Glutamatergic neuron (in vitro differentiated cells): ENCODE measurements around the gene MIEN1. TPM values are rescaled to one million over a fixed set of nuclear protein-coding genes. Genes with fewer than 3 reads are reported as not detected.

ENCODE experiments used
- DNase-seq: peaks from one replicate; pipeline ENCODE4 v3.0.0; 2022
- H3K27ac Mint-ChIP-seq: one replicate; pipeline ENCODE4 v1.8.0; 2020; ENCODE audit warnings: mild to moderate bottlenecking, mixed read lengths, inconsistent platforms; ENCODE audit not compliant: unreplicated experiment
- H3K27me3 Mint-ChIP-seq: one replicate; pipeline ENCODE4 v1.8.0; 2020; ENCODE audit warnings: mild to moderate bottlenecking, moderate library complexity, mixed read lengths, inconsistent platforms; ENCODE audit not compliant: unreplicated experiment
- H3K36me3 Mint-ChIP-seq: one replicate; pipeline ENCODE4 v1.8.0; 2020; ENCODE audit warnings: mild to moderate bottlenecking, mixed read lengths, inconsistent platforms; ENCODE audit not compliant: unreplicated experiment
- H3K4me1 Mint-ChIP-seq: one replicate; pipeline ENCODE4 v1.8.0; 2020; ENCODE audit warnings: mild to moderate bottlenecking, low read depth, mixed read lengths, inconsistent platforms; ENCODE audit not compliant: unreplicated experiment
- H3K4me3 Mint-ChIP-seq: one replicate; pipeline ENCODE4 v1.8.0; 2020; ENCODE audit warnings: mild to moderate bottlenecking, mixed read lengths, inconsistent platforms; ENCODE audit not compliant: unreplicated experiment
- H3K9me3 Mint-ChIP-seq: one replicate; pipeline ENCODE4 v1.8.0; 2020; ENCODE audit warnings: mild to moderate bottlenecking, moderate library complexity, mixed read lengths, inconsistent platforms; ENCODE audit not compliant: unreplicated experiment
- CTCF ChIP-seq: fragments of 200-600 bp; sonication (generic); IDR thresholded peaks from one replicate; pipeline ENCODE4 v1.5.0; 2021; ENCODE audit not compliant: partially characterized antibody, unreplicated experiment
- total RNA-seq: library from RNA; stranded (reverse); fragmentation: NEBNext Ultra II Directional; extraction: Animal tissue kit (Norgen Biotek cat#: 25700); gene quantifications from one replicate; pipeline ENCODE4 v1.2.1, GENCODE V29; 2021; ENCODE audit not compliant: unreplicated experiment

The MIEN1 gene
- total RNA-seq, 1 donor from 2014 or later = 52.2 TPM

- peaks cover 11% of the 10 kb centered on the region for H3K4me1 Mint-ChIP-seq
Measured at GRCh38 chr17:39704821-39705551, 25.3 kb downstream of the MIEN1 start.

GRCh38 chr17:39703913-39704312 lies 26.4 kb downstream of the MIEN1 start:
- Mint-ChIP-seq H3K27me3 (peaks cover 9% of the 10 kb centered on the region), H3K9me3 (peaks cover 6% of the 10 kb centered on the region), H3K36me3 (no peaks in the 10 kb centered on the region), H3K4me3 (no peak overlapping the region), H3K4me1 (peaks cover 7% of the 10 kb centered on the region), H3K27ac (no peak overlapping the region)
- TF ChIP-seq CTCF = no peak
- DNase-seq = no peak

More at GRCh38 chr17:39704821-39705551, 25.3 kb downstream of the MIEN1 start:
- Mint-ChIP-seq H3K36me3 (no peaks in the 10 kb centered on the region), H3K27ac (no peak overlapping the region), H3K9me3 (peaks cover 9% of the 10 kb centered on the region), H3K4me3 (no peak overlapping the region), H3K27me3 (peaks cover 4% of the 10 kb centered on the region)
- TF ChIP-seq CTCF = no peak
- DNase-seq = no peak

- no peak for DNase-seq
- Mint-ChIP-seq H3K9me3 (peaks cover 4% of the 10 kb centered on the region), H3K4me3 (no peak overlapping the region), H3K36me3 (no peaks in the 10 kb centered on the region), H3K4me1 (peaks cover 4% of the 10 kb centered on the region), H3K27me3 (peaks cover 9% of the 10 kb centered on the region), H3K27ac (no peak overlapping the region)
- no peak for TF ChIP-seq CTCF
Measured at GRCh38 chr17:39702901-39703893, 27.1 kb downstream of the MIEN1 start.

- no peak for DNase-seq
- Mint-ChIP-seq H3K4me3 (peak overlapping the region; percentile 52), H3K36me3 (no peaks in the 10 kb centered on the region), H3K9me3 (peaks cover 3% of the 10 kb centered on the region), H3K4me1 (peaks cover 4% of the 10 kb centered on the region), H3K27me3 (peaks cover 7% of the 10 kb centered on the region), H3K27ac (no peak overlapping the region)
- no peak for TF ChIP-seq CTCF
Measured at GRCh38 chr17:39701784-39702422, 28.4 kb downstream of the MIEN1 start.
